ENCODE data around the gene A2M. TPM values are rescaled to one million over a fixed set of nuclear protein-coding genes. Genes with fewer than 3 reads are reported as not detected.

Gene A2M
- total RNA-seq, 1 experiment from 2014 or later: 1.9 TPM

DNA sequence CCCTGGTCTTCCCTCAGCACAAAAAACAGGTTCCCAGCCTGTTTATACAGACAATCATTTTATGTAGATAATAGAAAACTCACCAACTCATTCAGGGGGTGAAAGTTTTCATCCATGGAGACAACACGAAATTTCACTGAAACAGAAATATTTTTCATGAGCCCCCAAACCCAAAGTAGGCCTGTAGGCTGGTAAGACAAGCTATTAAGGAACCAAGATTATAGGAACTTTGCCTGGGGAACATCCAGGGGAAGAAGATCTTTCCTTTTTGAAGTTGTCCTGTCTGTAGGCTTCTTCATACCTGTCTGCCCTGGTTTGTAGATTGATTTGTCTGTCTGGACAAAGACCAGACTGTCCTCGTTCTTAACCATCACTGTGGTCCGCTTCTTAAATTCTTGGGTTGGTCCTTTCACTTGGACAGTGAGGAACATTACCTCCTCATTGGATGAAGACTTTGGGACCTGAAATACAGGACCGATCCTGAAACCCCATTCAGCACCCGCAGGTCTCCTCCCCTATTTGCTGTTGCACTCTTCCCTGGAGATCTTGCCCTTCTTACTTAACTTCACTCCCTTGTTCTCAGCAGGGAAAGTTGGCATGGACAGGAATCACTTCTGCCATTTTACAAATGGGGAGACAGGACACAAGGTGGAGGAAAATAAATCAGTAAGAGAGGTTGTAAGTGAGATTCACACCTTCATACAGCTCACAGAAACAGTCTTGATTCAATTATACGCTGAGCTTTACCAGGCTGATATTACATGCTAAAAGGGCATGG lies 3.5 kb downstream of the A2M start:
- H3K27me3 Mint-ChIP-seq (ENCODE audit: low read depth): no peaks in the 10 kb centered on the region; the same call in 1 of the 2 replicates
- ChIA-PET POLR2A (no interaction called here), CTCF (no interaction called here)
- ATAC-seq (no peak), DNase-seq (ENCODE audit: low spot score) (no peak)
- H3K9me3 Mint-ChIP-seq: no peaks in the 10 kb centered on the region
- no peak for TF ChIP-seq MXD4 (CRISPR knock-in tag; IDR thresholded peaks at IDR 0.05; ENCODE audit: borderline replicate concordance)
- no peak for TF ChIP-seq FOXJ3 (CRISPR knock-in tag; IDR thresholded peaks at IDR 0.05; ENCODE audit: borderline replicate concordance)
- TF ChIP-seq, protein P1, sequence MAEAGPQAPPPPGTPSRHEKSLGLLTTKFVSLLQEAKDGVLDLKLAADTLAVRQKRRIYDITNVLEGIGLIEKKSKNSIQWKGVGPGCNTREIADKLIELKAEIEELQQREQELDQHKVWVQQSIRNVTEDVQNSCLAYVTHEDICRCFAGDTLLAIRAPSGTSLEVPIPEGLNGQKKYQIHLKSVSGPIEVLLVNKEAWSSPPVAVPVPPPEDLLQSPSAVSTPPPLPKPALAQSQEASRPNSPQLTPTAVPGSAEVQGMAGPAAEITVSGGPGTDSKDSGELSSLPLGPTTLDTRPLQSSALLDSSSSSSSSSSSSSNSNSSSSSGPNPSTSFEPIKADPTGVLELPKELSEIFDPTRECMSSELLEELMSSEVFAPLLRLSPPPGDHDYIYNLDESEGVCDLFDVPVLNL (CRISPR knock-in tag; IDR thresholded peaks at IDR 0.05; ENCODE audit: borderline replicate concordance, low read depth): no peak
- TF ChIP-seq, protein P2, sequence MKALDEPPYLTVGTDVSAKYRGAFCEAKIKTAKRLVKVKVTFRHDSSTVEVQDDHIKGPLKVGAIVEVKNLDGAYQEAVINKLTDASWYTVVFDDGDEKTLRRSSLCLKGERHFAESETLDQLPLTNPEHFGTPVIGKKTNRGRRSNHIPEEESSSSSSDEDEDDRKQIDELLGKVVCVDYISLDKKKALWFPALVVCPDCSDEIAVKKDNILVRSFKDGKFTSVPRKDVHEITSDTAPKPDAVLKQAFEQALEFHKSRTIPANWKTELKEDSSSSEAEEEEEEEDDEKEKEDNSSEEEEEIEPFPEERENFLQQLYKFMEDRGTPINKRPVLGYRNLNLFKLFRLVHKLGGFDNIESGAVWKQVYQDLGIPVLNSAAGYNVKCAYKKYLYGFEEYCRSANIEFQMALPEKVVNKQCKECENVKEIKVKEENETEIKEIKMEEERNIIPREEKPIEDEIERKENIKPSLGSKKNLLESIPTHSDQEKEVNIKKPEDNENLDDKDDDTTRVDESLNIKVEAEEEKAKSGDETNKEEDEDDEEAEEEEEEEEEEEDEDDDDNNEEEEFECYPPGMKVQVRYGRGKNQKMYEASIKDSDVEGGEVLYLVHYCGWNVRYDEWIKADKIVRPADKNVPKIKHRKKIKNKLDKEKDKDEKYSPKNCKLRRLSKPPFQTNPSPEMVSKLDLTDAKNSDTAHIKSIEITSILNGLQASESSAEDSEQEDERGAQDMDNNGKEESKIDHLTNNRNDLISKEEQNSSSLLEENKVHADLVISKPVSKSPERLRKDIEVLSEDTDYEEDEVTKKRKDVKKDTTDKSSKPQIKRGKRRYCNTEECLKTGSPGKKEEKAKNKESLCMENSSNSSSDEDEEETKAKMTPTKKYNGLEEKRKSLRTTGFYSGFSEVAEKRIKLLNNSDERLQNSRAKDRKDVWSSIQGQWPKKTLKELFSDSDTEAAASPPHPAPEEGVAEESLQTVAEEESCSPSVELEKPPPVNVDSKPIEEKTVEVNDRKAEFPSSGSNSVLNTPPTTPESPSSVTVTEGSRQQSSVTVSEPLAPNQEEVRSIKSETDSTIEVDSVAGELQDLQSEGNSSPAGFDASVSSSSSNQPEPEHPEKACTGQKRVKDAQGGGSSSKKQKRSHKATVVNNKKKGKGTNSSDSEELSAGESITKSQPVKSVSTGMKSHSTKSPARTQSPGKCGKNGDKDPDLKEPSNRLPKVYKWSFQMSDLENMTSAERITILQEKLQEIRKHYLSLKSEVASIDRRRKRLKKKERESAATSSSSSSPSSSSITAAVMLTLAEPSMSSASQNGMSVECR (CRISPR knock-in tag; IDR thresholded peaks at IDR 0.05; ENCODE audit: borderline replicate concordance): no peak
- no peak for TF ChIP-seq ZNF512 (CRISPR knock-in tag; IDR thresholded peaks at IDR 0.05; ENCODE audit: borderline replicate concordance)
- TF ChIP-seq SMAD4 (CRISPR knock-in tag; IDR thresholded peaks at IDR 0.05): no peak
- TF ChIP-seq ESRRA (CRISPR knock-in tag; IDR thresholded peaks at IDR 0.05; ENCODE audit: borderline replicate concordance): no peak
- no peak for TF ChIP-seq E2F5 (CRISPR knock-in tag; IDR thresholded peaks at IDR 0.05)
- TF ChIP-seq, protein P3, sequence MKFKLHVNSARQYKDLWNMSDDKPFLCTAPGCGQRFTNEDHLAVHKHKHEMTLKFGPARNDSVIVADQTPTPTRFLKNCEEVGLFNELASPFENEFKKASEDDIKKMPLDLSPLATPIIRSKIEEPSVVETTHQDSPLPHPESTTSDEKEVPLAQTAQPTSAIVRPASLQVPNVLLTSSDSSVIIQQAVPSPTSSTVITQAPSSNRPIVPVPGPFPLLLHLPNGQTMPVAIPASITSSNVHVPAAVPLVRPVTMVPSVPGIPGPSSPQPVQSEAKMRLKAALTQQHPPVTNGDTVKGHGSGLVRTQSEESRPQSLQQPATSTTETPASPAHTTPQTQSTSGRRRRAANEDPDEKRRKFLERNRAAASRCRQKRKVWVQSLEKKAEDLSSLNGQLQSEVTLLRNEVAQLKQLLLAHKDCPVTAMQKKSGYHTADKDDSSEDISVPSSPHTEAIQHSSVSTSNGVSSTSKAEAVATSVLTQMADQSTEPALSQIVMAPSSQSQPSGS (CRISPR knock-in tag; IDR thresholded peaks at IDR 0.05; ENCODE audit: borderline replicate concordance, low read depth): no peak
- TF ChIP-seq ZNF219 (CRISPR knock-in tag; IDR thresholded peaks at IDR 0.05; ENCODE audit: borderline replicate concordance): no peak
- TF ChIP-seq CREB1 (CRISPR knock-in tag; IDR thresholded peaks at IDR 0.05): no peak
- TF ChIP-seq ZNF317 (CRISPR knock-in tag; IDR thresholded peaks at IDR 0.05; ENCODE audit: borderline replicate concordance, low read depth): no peak
- no peak for TF ChIP-seq SMAD3 (CRISPR knock-in tag; IDR thresholded peaks at IDR 0.05; ENCODE audit: borderline replicate concordance)
- TF ChIP-seq GRHL2 (CRISPR knock-in tag; IDR thresholded peaks at IDR 0.05; ENCODE audit: insufficient replicate concordance, severe bottlenecking): no peak
- no peak for TF ChIP-seq ATF3 (CRISPR knock-in tag; conservative IDR thresholded peaks at IDR 0.05)
- no peak for TF ChIP-seq PRRX2 (CRISPR knock-in tag; IDR thresholded peaks at IDR 0.05)
- TF ChIP-seq CTCF (IDR thresholded peaks at IDR 0.05): no peak
- TF ChIP-seq, protein P4, sequence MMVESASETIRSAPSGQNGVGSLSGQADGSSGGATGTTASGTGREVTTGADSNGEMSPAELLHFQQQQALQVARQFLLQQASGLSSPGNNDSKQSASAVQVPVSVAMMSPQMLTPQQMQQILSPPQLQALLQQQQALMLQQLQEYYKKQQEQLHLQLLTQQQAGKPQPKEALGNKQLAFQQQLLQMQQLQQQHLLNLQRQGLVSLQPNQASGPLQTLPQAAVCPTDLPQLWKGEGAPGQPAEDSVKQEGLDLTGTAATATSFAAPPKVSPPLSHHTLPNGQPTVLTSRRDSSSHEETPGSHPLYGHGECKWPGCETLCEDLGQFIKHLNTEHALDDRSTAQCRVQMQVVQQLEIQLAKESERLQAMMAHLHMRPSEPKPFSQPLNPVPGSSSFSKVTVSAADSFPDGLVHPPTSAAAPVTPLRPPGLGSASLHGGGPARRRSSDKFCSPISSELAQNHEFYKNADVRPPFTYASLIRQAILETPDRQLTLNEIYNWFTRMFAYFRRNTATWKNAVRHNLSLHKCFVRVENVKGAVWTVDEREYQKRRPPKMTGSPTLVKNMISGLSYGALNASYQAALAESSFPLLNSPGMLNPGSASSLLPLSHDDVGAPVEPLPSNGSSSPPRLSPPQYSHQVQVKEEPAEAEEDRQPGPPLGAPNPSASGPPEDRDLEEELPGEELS (CRISPR knock-in tag; IDR thresholded peaks at IDR 0.05): no peak
- no peaks in the 10 kb centered on the region for H3K36me3 Mint-ChIP-seq
- H3K4me1 Mint-ChIP-seq: peaks cover 15% of the 10 kb centered on the region
- no peak overlapping the region for H3K4me3 Mint-ChIP-seq
- no peak overlapping the region for H3K27ac Mint-ChIP-seq

Measured in WTC11 (cell line).